NCI-H2107 treated with DMSO at 0.1 percent for 48 hours (cell line): Measurements from ENCODE around the gene FBN2.

Experiments
- DNase-seq: peaks from one replicate; lab custom pipeline; 2025; ENCODE audit not compliant: unreplicated experiment; lab: John Stamatoyannopoulos, UW

FBN2 gene

DNA sequence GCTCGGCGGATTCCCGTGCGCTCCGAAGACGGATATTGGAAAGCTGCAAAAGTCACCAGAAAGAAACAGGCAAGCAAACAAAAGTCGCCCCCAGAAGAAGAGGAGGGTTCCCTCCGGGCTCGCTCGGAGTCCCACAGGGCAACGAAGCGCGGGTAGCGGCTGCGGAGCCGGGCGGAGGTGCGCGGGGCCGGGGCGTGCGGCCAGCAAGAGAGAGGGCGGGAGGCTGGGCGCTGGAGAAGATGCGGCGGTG is at the start of gene FBN2:
Gene FBN2, minus strand, starts transcription at position 246 of the 250 bp plus-strand sequence. CDS start 642 bp downstream, outside the sequence.
- DNase-seq = no peak

- DNase-seq = no peak
These were observed 49.2 kb upstream of the FBN2 start for GRCh38 chr5:128587275-128587674.

DNA sequence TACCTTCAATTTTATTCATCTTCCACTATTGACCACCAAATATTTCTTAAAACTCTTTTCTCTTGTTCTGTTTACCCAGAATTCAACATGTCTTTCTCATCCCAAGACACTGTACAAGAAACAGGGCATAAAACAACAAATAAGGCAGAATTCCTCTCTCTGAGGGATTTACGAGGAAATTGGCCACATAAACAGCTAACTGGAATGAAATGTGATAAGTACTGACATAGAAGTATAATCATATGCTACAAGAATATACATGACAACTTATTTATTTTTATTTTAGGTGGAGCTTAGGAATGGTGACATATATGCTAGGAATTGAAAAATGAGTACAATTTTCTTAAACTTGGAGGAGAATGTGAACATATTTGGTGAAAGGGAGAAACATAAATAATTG is 48.8 kb upstream of the FBN2 start:
- DNase-seq = no peak

- no peak for DNase-seq
These were observed 41.6 kb upstream of the FBN2 start for GRCh38 chr5:128579639-128580038.

DNA sequence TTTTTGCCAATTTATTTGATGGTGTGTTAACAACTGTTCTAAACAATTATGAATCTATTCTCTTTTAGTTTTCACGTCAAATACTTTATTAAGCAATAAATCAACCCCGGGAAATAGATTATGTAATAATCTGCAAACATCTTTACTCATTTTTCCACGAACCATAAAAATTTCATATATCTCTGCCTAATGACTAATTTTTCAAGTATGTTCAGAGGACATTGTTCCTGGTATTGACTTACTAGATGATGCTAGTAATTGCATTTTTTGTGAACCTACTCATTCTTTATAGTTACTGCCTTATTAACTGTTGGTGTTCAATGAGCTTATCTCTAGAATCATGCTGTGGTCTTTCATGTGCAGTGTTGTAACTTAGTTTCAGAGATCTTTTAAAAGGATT is 41.0 kb upstream of the FBN2 start:
- DNase-seq = no peak

- no peak for DNase-seq
These were observed 36.0 kb upstream of the FBN2 start for GRCh38 chr5:128574041-128574440.

DNA sequence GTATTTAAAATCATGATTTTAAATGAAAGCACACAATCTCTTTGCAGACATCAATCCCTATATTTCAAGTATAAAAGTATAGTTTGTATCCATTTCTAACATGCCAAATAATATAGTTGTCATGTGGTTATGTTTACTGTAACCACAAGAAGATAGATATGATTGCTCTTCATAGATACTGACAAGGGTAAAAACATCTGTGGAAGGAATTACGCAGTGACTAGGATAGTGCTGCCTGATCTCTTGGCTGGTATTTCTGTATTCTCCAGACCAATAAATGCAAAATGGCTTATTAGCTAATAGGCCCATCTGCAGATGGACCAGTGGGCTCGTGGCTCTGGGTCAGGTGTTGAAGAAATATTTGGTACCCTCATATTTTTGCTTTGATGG is 34.9 kb upstream of the FBN2 start:
- DNase-seq = no peak

- DNase-seq = no peak
These were observed 34.2 kb upstream of the FBN2 start for GRCh38 chr5:128572051-128572929.

DNA sequence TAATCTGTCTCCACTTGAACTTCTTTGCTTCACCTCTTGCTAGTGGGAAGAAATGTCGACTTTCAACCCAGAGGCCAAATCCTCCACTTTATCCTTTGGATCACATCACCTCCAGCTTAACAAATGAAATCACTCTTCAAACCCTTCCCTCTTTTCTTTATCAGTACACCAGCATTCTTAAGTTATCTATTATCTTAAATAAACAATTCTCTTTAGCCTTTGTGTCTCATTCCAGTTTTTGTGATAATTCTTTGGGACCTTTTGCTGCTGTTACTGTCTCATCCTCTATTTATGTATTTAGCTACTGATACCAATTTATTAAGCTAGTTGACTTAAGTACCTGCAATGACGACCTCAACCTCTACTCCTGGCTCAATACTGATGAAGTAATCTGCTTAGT is 28.1 kb upstream of the FBN2 start:
- DNase-seq = no peak

DNA sequence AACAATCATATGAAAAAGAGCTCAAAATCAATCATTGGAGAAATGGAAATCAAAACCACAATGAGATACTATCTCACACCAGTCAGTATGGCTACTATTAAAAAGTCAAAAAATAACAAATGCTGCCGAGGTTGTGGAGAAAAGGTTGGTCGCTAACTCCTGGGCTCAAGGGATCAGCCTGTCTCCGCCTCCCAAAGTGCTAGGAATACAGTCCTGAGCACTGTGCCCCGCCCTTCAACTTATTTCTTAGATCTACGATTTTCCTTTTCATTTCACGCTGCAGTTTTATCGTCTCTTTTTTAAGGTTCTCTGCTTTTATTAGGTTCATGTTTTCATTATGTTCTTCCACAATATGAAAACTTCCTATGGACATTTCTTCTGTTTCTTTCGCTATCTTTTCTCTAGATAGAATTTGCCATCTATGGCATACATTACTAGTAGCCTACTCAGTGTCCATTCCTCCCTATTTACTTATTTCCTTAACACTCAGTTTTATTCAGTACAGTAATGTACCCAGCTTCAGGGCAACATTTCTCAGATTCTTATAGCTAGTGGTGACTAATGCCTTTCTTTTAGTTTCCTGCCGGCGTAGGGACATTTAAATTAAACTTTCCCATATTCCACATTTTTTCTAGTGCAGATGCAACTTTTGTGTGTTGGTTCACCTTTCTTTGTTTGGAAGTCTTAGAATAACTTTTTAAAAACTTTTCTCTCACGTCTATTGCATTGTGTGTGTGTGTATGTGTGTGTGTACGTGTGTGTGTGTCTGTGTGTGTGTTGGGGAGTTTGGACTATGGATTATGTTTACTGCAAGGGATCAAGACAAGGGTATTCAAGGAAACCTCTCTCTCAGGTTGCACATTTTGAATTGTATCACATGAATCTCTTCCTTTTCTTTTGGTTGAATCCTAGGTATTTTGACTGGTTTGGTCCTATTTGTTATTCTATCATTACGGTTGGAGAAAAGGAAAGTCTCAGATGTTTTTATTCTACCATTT is 21.6 kb upstream of the FBN2 start:
- no peak for DNase-seq

GRCh38 chr5:128553747-128554146 is 15.7 kb upstream of the FBN2 start:
- DNase-seq = no peak

GRCh38 chr5:128551476-128551875 is 13.4 kb upstream of the FBN2 start:
- no peak for DNase-seq

DNA sequence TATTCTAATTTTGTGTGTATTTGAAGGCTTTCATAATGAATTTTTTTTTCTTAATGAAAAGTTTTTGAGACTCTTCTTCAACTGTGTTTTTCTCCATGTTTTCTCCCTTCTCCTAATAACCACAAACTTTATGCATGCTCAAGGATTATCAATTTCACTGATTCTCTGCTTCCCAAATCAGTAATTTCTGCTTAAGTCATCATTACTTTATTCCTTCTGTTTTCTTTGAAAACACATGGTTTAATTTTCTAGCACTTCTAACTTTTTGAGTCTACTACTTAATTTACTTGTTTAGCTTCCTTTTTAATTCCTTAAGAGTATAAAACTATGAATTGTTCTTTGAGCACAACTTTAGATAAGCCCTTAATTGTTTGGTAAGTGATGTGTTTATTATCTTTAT is 11.5 kb upstream of the FBN2 start:
- DNase-seq = no peak

DNA sequence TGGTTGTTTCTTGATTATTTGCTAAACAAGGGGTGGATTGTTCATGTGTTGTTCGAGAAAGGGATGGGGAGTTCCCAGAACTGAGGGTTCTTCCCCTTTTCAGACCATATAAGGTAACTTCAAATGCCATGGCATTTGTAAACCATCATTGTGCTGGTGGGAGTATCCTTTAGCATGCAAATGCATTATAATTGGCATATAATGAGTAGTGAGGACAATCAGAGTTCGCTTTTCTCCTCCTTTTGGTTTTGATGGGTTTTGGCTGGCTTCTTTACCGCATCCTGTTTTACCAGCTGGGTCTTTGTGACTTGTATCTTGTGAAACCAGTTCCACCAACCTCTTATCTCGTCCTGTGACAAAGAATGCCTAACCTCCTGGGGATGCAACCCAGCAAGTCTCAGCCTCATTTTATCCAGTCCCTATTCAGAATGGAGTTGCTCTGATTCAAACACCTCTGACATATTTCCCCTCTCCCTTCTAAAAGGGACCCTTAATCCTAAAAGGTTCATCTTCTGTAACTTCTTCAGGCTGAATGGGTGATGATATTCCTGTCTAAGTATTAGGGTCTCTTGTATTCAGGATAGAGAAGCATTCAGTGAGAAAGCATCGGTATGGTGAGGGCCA is 8.7 kb upstream of the FBN2 start:
- DNase-seq = no peak

DNA sequence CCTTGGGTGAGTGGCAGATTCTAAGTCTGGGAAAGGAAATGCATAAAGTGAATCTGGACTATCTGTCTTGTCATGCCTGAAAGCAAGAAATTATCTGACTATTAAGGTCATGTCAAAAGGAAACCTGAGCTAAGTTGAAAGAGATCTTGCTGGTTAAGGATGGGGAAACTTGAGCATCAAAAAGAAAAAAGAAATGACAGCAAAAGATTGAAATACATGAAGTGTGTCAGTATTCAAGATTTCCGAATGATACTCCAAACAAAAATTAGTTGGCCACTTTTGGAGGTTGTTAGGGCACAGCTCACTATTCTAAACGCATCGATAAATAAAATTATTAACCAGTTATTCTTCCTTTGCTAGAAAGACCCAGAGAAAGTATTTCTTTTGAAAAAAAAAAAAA is 3.3 kb upstream of the FBN2 start:
- DNase-seq = no peak

DNA sequence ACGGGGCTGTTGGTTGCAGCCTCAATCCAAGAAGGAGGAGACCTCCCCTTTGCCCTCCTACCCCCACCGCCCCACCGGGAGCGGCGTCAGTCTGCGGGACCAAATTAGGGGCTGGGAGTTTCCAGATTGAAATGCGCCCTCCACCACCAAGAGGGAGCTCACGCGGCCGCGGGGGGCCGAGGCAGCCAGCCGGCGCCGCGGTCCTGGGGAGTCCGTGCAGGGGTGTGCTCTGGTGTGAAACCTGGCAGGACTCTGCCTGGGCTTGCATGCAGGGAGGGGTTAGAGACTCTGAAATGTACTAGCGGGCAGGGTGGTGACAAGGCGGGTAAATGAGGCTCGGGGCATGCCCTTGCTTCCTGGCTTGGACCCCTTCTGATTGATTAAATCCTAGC is 989 bp upstream of the FBN2 start:
- DNase-seq = no peak

DNA sequence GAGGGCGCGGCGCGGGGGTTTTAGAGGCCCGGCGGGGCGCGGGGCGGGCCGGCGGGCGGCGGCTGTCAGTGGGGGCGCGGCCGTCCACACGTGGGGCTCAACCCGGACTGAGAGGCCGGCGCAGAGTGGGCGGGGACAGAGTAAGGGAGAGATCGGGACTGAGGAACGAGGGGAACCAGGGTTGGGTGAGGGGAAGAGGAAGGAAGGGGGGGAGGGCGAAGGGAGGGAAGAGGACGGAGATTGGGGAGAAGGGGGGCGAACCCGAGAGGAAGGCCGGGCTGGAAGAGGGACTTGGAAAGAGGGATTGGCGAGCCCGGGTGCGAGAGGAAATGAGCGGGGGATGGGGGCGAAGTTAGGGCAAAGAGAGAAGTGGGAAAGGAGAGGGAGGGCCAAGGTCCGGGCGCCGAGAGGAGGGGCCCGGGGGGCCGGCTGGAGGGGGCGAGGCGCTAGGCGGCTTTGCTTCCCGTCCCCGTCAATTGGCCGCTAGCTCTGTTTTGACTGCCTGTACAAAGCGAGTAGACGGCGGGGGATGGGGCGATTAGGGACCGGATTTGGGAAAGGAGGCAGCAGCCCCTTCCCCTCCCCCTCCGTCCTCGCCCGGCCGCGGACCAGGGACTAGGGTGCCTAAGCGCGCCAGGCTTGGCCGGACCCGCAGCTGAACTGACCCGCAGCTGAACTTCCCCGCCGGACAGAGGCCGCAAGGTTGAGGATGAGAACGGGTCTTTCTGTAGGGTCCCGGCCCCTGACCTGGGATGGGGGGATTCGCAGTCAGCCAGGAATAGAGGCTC is 399 bp upstream of the FBN2 start:
- DNase-seq = no peak

- DNase-seq = no peak
These were observed 635 bp downstream of the FBN2 start for GRCh38 chr5:128537221-128537999.

- DNase-seq = no peak
These were observed 1.5 kb downstream of the FBN2 start for GRCh38 chr5:128536254-128537220.
